Natural killer cell (primary cell): Measurements from ENCODE around the gene PIAS4. TPM values are rescaled to one million over a fixed set of nuclear protein-coding genes. Genes with fewer than 3 reads are reported as not detected.

Experiments used
- ATAC-seq, 3 donors: fragments of 150-1000 bp in 2 of 3; fragments of 200-7000 bp in 1 of 3; cut with Tn5 transposase; 1 replicate in 1 of 3; 2 replicates in 2 of 3; pipeline ENCODE4 v1.10.0; 2021; ENCODE audit warnings: mild to moderate bottlenecking in 2 of 3, moderate library complexity in 2 of 3
- DNase-seq, 2 donors: peaks; one replicate each; pipeline versions ENCODE4 v3.0.0 to v3.0.0-alpha.2; 2013 to 2021; ENCODE audit warnings: mixed read lengths in 1 of 2
- H3K27ac ChIP-seq: one replicate; pipeline ENCODE4 v1.5.1; 2013; ENCODE audit warnings: mild to moderate bottlenecking, low read length
- H3K27me3 ChIP-seq: one replicate; pipeline ENCODE4 v1.6.1; 2013; ENCODE audit warnings: low read length; ENCODE audit not compliant: control insufficient read depth, insufficient read depth
- H3K36me3 ChIP-seq: one replicate; pipeline ENCODE4 v1.6.1; 2013; ENCODE audit warnings: low read length; ENCODE audit not compliant: control insufficient read depth, insufficient read depth
- H3K4me1 ChIP-seq: one replicate; pipeline ENCODE4 v1.6.1; 2013; ENCODE audit warnings: low read length; ENCODE audit not compliant: control insufficient read depth, insufficient read depth
- H3K4me3 ChIP-seq: one replicate; pipeline ENCODE4 v1.5.1; 2013; ENCODE audit warnings: low read length
- H3K9me3 ChIP-seq: one replicate; pipeline ENCODE4 v1.6.1; 2013; ENCODE audit warnings: low read length; ENCODE audit not compliant: control insufficient read depth, insufficient read depth
- H3K27ac Mint-ChIP-seq, 2 donors: one replicate each; pipeline ENCODE4 v1.8.0; 2022; ENCODE audit warnings: mild to moderate bottlenecking in 2 of 2, mixed read lengths in 2 of 2, moderate library complexity in 1 of 2
- H3K27me3 Mint-ChIP-seq, 2 donors: one replicate each; pipeline ENCODE4 v1.8.0; 2022; ENCODE audit warnings: low read depth in 2 of 2, mixed read lengths in 2 of 2
- H3K36me3 Mint-ChIP-seq: one replicate; pipeline ENCODE4 v1.8.0; 2022; ENCODE audit warnings: mixed read lengths
- H3K4me1 Mint-ChIP-seq, 2 donors: one replicate each; pipeline ENCODE4 v1.8.0; 2022; ENCODE audit warnings: mixed read lengths in 2 of 2
- H3K4me3 Mint-ChIP-seq: one replicate; pipeline ENCODE4 v1.8.0; 2022; ENCODE audit warnings: mild to moderate bottlenecking, moderate library complexity, mixed read lengths
- H3K9me3 Mint-ChIP-seq, 2 donors: one replicate each; pipeline ENCODE4 v1.8.0; 2022; ENCODE audit warnings: mixed read lengths in 2 of 2
- WGBS: methylation state at CpG from one replicate; pipeline ENCODE4 v1.1.7; 2013; ENCODE audit warnings: missing lambda C conversion rate; ENCODE audit not compliant: insufficient coverage; 5-methylcytosine and 5-hydroxymethylcytosine counted together
- intact Hi-C: fragments of 100-400 bp; cut with micrococcal nuclease; formaldehyde crosslinking; loops from one replicate; pipeline ENCODE4 v1.14.2; 2022
- total RNA-seq, 4 donors: library from RNA; stranded (reverse); fragments of 120-200 nt in 1 of 4; gene quantifications; one replicate each; pipeline versions ENCODE4 v1.2.3 to v1.2.4, GENCODE V29; 2013 to 2022
- TF ChIP-seq, protein P1 (sequence below): fragments of 200-600 bp; IDR thresholded peaks from one replicate; pipeline ENCODE4 v1.8.0; 2022; ENCODE audit warnings: antibody characterized with exemption

Gene PIAS4
- total RNA-seq, 3 donors from 2014 or later (not counting 1 experiment from before 2014, with no cell fraction given) = 25.4 to 39.4 (median 26.8) TPM

DNA sequence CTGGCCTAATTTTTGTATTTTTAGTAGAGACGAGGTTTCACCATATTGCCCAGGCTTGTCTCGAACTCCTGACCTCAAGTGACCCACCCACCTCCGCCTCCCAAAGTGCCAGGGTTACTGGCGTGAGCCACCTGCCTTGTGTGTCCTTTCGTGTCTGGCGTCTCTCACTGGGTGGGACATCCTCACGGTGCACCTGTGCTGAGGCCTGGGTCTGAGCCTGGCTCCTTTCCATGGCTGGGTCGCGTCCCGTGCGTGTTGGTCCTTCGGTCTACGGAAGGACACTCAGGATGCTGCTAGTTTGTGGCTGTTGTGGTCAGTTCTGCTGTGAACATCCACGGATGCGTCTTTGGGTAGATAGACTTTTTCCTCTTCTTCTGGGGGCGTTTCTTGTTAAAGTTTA, 19.6 kb downstream of the PIAS4 start:
- no peak overlapping the region for H3K27ac Mint-ChIP-seq
- 95% methylated on average over 15 of the region's 16 CpGs for WGBS
- intact Hi-C loops = no loop called here
- no peaks in the 10 kb centered on the region for H3K9me3 ChIP-seq
- peaks cover 27% of the 10 kb centered on the region for H3K36me3 ChIP-seq
- peaks cover 0 to 6% of the 10 kb centered on the region in 2 donors for H3K4me1 Mint-ChIP-seq
- no peaks in the 10 kb centered on the region for H3K9me3 Mint-ChIP-seq
- no peaks in the 10 kb centered on the region for H3K36me3 Mint-ChIP-seq
- no peak overlapping the region for H3K4me3 ChIP-seq
- H3K27me3 Mint-ChIP-seq = no peaks in the 10 kb centered on the region
- TF ChIP-seq, protein P1, sequence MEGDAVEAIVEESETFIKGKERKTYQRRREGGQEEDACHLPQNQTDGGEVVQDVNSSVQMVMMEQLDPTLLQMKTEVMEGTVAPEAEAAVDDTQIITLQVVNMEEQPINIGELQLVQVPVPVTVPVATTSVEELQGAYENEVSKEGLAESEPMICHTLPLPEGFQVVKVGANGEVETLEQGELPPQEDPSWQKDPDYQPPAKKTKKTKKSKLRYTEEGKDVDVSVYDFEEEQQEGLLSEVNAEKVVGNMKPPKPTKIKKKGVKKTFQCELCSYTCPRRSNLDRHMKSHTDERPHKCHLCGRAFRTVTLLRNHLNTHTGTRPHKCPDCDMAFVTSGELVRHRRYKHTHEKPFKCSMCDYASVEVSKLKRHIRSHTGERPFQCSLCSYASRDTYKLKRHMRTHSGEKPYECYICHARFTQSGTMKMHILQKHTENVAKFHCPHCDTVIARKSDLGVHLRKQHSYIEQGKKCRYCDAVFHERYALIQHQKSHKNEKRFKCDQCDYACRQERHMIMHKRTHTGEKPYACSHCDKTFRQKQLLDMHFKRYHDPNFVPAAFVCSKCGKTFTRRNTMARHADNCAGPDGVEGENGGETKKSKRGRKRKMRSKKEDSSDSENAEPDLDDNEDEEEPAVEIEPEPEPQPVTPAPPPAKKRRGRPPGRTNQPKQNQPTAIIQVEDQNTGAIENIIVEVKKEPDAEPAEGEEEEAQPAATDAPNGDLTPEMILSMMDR = no peak
- H3K4me3 Mint-ChIP-seq = no peak overlapping the region
- H3K4me1 ChIP-seq = no peaks in the 10 kb centered on the region
- ATAC-seq = no peak
- H3K27ac ChIP-seq = no peak overlapping the region
- no peak for DNase-seq
- no peaks in the 10 kb centered on the region for H3K27me3 ChIP-seq

DNA sequence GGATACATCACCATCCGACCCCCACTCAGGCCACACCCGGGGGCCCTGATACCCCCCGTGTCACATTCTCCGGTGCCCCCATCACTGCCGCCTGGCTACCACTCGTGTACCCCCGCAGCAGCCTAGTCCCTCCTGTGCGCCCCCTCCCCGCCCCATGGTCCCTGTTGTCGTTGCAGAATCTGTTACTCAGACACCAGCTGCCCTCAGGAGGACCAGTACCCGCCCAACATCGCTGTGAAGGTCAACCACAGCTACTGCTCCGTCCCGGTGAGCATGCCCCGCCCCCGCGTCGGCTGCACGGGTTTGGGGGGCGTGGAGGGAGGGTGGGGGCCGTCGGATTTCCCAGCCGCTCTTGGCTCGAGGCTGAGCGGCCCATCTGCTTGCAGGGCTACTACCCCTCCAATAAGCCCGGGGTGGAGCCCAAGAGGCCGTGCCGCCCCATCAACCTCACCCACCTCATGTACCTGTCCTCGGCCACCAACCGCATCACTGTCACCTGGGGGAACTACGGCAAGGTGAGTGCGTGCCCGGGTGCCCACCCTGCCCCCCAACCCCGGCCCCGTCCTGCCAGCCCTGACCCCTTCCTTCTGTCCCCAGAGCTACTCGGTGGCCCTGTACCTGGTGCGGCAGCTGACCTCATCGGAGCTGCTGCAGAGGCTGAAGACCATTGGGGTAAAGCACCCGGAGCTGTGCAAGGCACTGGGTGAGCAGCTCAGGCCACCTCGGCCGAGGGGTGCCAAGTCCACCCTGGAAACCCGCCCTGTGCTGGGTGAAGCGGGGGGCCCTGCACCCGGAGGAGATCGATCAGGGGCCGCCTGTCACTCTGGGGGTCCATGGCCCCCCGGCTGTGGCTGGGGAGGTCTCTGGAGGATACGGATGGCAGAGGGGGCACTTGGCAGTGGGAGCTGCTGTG, 21.1 kb downstream of the PIAS4 start:
- Histone ChIP-seq H3K4me3 (no peak overlapping the region), H3K9me3 (no peaks in the 10 kb centered on the region), H3K27me3 (no peaks in the 10 kb centered on the region), H3K27ac (no peak overlapping the region), H3K4me1 (no peaks in the 10 kb centered on the region), H3K36me3 (peaks cover 36% of the 10 kb centered on the region)
- WGBS = 96% methylated on average over 48 of the region's 48 CpGs
- Mint-ChIP-seq H3K27me3 (no peaks in the 10 kb centered on the region), H3K4me1 (peaks cover 0 to 6% of the 10 kb centered on the region in 2 donors), H3K27ac (no peak overlapping the region), H3K9me3 (no peaks in the 10 kb centered on the region), H3K4me3 (no peak overlapping the region), H3K36me3 (no peaks in the 10 kb centered on the region)
- DNase-seq (no peak), ATAC-seq (no peak)
- TF ChIP-seq, protein P1 = no peak
- intact Hi-C loops = no loop called here

GRCh38 chr19:4029247-4029614, 21.7 kb downstream of the PIAS4 start:
- WGBS = 96% methylated on average over 18 of the region's 18 CpGs
- Mint-ChIP-seq H3K4me1 (peaks cover 0 to 6% of the 10 kb centered on the region in 2 donors), H3K9me3 (no peaks in the 10 kb centered on the region), H3K4me3 (no peak overlapping the region), H3K27ac (no peak overlapping the region), H3K27me3 (no peaks in the 10 kb centered on the region), H3K36me3 (no peaks in the 10 kb centered on the region)
- no peak overlapping the region for H3K4me3 ChIP-seq
- no peaks in the 10 kb centered on the region for H3K27me3 ChIP-seq
- intact Hi-C loops = no loop called here
- no peaks in the 10 kb centered on the region for H3K9me3 ChIP-seq
- peaks cover 38% of the 10 kb centered on the region for H3K36me3 ChIP-seq
- H3K4me1 ChIP-seq = no peaks in the 10 kb centered on the region
- no peak for ATAC-seq
- no peak for DNase-seq
- no peak overlapping the region for H3K27ac ChIP-seq
- TF ChIP-seq, protein P1 = no peak
